Activated CD8-positive, alpha-beta memory T cell treated with anti-CD3 and anti-CD28 coated beads, Interleukin-2, amount 50 U/mL, for 48 hours (primary cell): Measurements from ENCODE around the gene TADA1.
"Not testable (repeated sequence)": the region's sequence is repeated elsewhere in the genome, so short reads cannot be mapped to it uniquely, and the experiment has no call there.

ENCODE experiments used
- DNase-seq: peaks from one replicate; pipeline ENCODE4 v3.0.0-alpha.2; 2020

TADA1 gene

GRCh38 chr1:166888373-166889111 is 12.5 kb upstream of the TADA1 start:
- no peak for DNase-seq

DNA sequence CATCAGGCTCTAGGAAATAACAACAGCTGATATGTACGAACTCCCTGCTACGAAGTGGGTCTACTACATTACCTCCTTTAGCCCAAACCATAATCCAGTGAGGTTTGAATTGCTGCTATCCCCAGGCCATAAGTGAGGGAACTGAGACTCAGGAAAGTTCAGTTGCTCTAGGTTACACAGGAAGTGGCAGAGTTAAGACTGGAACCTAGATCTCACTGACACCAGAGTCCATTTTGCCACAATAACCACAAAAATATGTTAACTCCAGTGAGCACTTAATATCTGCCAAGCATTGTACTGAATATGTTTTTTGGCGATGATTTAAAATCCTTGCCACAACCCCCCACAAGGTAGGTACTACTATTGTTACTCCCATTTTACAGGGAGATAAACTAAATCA is 8.9 kb upstream of the TADA1 start:
- no peak for DNase-seq

GRCh38 chr1:166884040-166884642 is 8.1 kb upstream of the TADA1 start:
- peak; percentile 67 for DNase-seq

DNA sequence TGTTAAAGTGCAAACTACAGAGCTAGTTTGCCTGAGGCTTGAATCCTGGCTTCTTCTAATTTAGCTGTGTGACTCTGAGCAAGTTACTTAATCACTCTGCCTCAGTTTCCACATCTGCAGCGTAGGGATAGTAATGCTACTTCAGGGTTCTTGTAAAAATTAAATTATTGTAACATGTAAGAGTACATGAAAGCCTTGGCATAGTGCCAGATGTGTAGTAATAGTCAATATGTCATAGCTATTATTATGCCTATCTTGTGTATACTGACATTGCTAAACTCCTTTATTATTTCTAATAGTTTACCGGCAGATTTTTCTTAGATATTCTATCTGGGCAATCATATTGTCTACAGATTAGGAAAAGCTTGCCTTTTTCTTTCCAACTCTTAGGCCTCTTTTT is 6.8 kb upstream of the TADA1 start:
- no peak for DNase-seq

DNA sequence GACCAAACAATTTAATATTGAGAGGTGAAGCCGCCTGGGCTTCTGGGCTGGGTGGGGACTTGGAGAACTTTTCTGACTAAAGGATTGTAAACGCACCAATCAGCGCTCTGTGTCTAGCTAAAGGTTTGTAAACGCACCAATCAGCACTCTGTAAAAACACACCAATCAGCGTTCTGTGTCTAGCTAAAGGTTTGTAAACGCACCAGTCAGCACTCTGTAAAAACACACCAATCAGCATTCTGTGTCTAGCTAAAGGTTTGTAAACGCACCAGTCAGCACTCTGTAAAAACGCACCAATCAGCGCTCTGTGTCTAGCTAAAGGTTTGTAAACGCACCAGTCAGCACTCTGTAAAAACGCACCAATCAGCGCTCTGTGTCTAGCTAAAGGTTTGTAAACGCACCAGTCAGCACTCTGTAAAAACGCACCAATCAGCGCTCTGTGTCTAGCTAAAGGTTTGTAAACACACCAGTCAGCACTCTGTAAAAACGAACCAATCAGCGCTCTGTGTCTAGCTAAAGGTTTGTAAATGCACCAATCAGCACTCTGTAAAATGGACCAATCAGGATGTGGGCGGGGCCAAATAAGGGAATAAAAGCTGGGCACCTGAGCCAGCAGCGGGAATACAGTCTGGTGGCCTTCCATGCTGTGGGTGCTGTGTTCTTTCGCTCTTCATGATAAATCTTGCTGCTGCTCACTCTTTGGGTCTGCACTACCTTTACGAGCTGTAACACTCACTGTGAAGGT is 2.3 kb upstream of the TADA1 start:
- not testable (repeated sequence) for DNase-seq

GRCh38 chr1:166876540-166876838 is 425 bp upstream of the TADA1 start:
- no peak for DNase-seq

GRCh38 chr1:166875302-166875733 is 746 bp downstream of the TADA1 start:
- DNase-seq = no peak

GRCh38 chr1:166874464-166874863 is 1.6 kb downstream of the TADA1 start:
- DNase-seq = no peak

DNA sequence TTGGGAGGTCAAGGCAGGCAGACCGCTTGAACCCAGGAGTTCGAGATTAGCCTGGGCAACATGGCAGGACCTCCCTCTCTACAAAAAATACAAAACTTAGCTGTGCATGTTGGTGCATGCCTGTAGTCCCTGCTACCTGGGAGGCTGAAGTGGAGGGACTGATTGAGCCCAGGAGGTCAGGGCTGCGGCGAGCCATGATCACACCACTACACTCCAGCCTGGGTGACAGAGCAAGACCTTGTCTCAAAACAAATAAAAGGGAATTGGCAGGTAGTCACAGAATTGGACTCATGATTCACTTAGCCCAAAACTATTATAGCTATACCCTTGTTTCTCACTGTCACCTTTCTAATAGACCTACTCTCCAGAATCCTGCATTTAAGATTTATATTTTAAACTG is 5.5 kb downstream of the TADA1 start:
- no peak for DNase-seq

DNA sequence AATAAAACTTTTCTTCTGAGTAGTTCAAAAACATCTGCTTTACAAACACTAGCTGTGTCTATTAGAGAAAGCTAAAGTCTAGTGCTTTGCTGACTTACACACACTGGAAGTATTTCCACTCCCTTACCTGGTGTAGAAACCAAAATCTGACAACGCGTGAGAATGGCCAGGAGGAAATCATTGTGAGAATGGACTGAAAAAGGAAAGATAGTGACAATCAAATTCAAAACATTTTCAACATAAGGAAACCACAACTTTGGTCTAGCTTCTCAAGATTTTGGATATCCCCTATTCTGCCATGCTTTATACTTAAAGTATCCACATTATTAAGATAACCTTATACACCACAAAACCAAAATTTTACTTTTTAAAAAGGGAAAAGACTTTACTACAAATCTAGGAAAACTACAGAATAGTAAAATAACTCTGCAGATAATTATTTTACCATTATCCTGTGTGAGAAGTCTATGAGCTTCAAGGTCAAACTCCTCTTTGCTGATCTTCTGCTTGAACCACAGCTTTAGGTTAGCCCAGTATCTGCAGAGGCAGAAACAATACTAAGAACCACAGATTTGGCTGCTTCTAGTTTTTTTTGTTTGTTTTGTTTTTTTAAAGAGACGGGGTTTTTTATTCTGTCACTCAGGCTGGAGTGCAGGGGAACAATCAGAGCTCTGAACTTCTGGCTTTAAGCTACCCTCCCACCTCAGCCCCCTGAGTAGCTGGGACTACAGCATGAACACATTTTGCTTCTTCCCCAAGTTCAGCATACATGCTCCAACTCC is 6.6 kb downstream of the TADA1 start:
- DNase-seq = no peak

DNA sequence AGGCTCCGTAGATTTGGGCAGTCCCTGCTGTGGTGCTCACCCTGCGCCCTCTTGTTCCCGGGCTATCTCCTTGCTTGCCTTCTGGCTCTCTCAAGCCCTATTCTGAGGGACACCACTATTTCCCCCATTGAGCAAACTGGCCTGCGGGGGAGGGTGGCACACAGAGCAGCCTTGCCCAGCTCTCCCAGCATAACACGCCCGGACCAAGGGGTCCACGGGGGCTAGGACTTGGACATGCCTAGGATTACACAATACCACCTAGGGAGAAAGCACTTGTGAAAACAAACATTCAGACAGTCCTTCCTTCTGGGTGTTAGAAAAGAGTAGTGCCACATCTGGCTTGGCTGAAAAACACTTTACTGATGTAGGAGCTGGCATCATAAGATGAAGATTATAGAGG is 7.4 kb downstream of the TADA1 start:
- no peak for DNase-seq

DNA sequence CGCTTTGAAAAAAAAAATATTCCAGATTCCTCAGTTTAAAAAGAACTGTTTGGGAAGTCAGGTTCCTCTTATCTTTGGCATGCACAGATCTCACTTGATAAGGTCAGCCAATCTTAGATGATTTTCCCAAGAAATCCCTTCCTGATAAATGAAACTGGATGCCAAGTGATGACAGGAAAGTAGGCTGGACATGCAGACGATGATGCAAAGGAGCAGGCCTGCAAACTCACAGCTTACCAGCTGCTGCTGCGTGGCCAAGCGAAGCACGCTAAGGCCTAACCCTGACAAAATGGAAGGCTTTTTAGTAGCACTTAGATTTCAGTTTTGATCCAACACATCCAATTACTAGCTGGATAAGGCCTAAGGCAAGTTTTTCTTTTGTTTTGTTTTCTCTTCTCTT is 10.1 kb downstream of the TADA1 start:
- no peak for DNase-seq

GRCh38 chr1:166859597-166859996 is 16.5 kb downstream of the TADA1 start:
- no peak for DNase-seq

- DNase-seq = no peak
Measured at GRCh38 chr1:166858726-166859419, 17.2 kb downstream of the TADA1 start.

GRCh38 chr1:166857995-166858394 is 18.1 kb downstream of the TADA1 start:
- no peak for DNase-seq

DNA sequence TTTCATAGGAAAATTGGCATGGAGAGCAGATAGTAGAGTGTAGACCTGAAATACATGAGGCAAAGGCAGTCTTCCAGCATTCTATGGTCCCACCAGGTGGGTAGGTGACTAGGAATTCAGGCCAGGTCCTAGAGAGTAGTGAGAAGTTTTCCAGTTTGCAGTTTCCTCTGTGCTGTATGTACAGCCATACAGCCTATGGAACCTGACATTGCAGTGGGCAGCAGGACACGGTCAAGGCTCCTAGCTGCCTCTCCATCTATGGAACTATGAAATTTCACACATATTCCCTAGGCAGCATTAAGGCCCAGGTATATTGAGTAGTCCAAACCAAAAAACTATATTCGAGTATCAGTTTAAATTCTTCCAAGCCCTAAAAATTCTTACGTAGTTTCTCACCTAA is 20.5 kb downstream of the TADA1 start:
- no peak for DNase-seq

GRCh38 chr1:166852918-166853317 is 23.1 kb downstream of the TADA1 start:
- no peak for DNase-seq

GRCh38 chr1:166849135-166849534 is 26.9 kb downstream of the TADA1 start:
- DNase-seq = no peak

GRCh38 chr1:166848193-166848592 is 27.9 kb downstream of the TADA1 start:
- no peak for DNase-seq

GRCh38 chr1:166844791-166845190 is 31.3 kb downstream of the TADA1 start:
- no peak for DNase-seq

DNA sequence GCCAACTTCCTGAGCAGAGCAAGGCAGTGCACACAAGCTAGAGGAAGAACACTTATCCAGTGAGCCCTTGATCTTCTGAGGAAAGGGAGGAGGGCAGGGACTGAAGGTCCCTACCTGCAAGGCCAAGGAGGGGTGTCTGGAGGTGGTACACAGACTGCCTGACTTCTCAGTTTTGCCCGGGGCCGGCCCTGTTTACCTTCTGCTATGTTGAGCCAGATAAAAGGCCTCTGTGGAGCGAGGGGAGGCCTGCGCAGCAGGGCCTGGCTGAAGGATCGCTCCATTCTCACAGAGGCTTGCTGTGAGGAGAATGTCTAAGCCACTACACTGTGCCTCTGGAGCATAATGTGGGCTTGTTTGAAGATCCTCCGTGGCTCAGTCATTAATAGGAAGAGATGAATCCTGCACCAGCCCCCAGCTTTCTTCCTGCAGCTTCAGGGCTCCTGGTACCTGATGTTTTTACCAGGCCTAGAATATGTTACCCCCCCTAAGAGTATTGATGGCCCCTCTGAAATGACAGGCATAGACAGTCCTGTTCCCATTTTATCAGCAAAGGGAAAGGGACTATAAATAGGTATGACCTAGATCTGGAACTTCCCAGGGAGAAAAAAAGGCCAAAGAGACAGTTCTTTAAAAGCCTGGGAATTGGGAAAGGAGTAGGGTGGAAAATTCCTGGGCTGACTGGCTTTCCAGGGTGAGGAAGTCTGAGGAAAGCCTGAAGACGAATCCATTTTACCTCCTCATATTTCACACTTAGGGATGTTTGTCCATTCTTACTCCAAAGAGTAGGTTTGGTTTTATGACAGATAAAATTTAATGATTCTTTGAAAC is 32.1 kb downstream of the TADA1 start:
- no peak for DNase-seq

DNA sequence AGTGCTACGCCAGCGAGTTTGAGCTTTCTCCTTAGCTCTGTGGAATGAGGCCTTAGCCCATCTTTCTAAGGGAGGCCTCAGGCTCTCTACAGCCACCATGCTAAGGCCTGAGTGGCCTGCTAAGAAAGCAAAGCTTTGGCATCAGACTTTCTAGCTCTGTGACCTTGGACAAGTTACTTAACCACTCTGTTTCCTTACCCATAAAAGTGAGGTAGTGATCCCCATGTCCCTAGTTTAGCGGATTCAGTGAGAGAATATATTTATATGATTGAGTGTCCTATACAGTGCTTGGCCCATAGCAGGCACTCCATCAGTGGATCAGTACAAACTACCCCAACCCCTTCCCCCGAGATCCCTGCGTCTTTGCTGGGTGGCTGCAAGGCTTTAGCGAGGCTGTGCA is 32.7 kb downstream of the TADA1 start:
- no peak for DNase-seq
